Retina (tissue), 1 donor: ENCODE results near the gene LPO.

Experiments
- DNase-seq: peaks from one replicate; pipeline ENCODE4 v3.0.0-alpha.2; 2016

The LPO gene

GRCh38 chr17:58279016-58279711 is 40.8 kb downstream of the LPO start:
- DNase-seq = peak; percentile 89

- DNase-seq = no peak
Measured at GRCh38 chr17:58279736-58280479, 41.5 kb downstream of the LPO start.

GRCh38 chr17:58280480-58281217 is 42.3 kb downstream of the LPO start, which contains the start of gene MPO:
Gene MPO (minus strand): TSS chr17:58280935. CDS start chr17:58280758, 177 bp downstream.
- no peak for DNase-seq

GRCh38 chr17:58281511-58282011 is 43.2 kb downstream of the LPO start:
- DNase-seq = no peak

GRCh38 chr17:58282442-58282841 is 44.1 kb downstream of the LPO start:
- DNase-seq = no peak

- DNase-seq = no peak
Measured at GRCh38 chr17:58283674-58284612, 45.6 kb downstream of the LPO start.

GRCh38 chr17:58284613-58285421 is 46.4 kb downstream of the LPO start:
- DNase-seq = no peak

- DNase-seq = no peak
Measured at GRCh38 chr17:58285422-58285810, 47.0 kb downstream of the LPO start.

GRCh38 chr17:58289869-58290268 is 51.5 kb downstream of the LPO start:
- DNase-seq = no peak

GRCh38 chr17:58291246-58291645 is 52.9 kb downstream of the LPO start:
- no peak for DNase-seq

GRCh38 chr17:58294034-58294433 is 55.6 kb downstream of the LPO start:
- no peak for DNase-seq

- no peak for DNase-seq
Measured at GRCh38 chr17:58300336-58300735, 62.0 kb downstream of the LPO start.

GRCh38 chr17:58301504-58302150 is 63.2 kb downstream of the LPO start:
- DNase-seq = no peak

GRCh38 chr17:58302171-58302918 is 64.0 kb downstream of the LPO start:
- no peak for DNase-seq

- DNase-seq = no peak
Measured at GRCh38 chr17:58302919-58303585, 64.7 kb downstream of the LPO start.

GRCh38 chr17:58303971-58304749 is 65.8 kb downstream of the LPO start:
- DNase-seq = peak; percentile 77

GRCh38 chr17:58304750-58305486 is 66.5 kb downstream of the LPO start:
- DNase-seq = no peak

- no peak for DNase-seq
Measured at GRCh38 chr17:58305626-58306025, 67.2 kb downstream of the LPO start.
